Mesenchymal stem cell (in vitro differentiated cells and primary cell): ENCODE results near the gene MYOD1.

Source experiments
- DNase-seq: peaks from one replicate; pipeline ENCODE4 v3.0.0-alpha.2; 2013
- H2AFZ ChIP-seq: one replicate; pipeline ENCODE4 v1.6.1; 2013; ENCODE audit warnings: low read depth, mild to moderate bottlenecking, control low read depth, inconsistent platforms, low read length, moderate library complexity
- H2AK5ac ChIP-seq: 2 replicates; pipeline ENCODE4 v1.6.1; 2013; ENCODE audit warnings: low read length, moderate library complexity, mild to moderate bottlenecking, inconsistent platforms; ENCODE audit not compliant: severe bottlenecking
- H2BK120ac ChIP-seq: one replicate; pipeline ENCODE4 v1.6.1; 2013; ENCODE audit warnings: low read depth, mild to moderate bottlenecking, inconsistent platforms, low read length, moderate library complexity
- H2BK12ac ChIP-seq, 2 experiments: one replicate each; pipeline ENCODE4 v1.6.1; 2013; ENCODE audit warnings: inconsistent platforms in 2 of 2, low read length in 2 of 2, mild to moderate bottlenecking in 2 of 2, moderate library complexity in 2 of 2, control low read depth in 1 of 2
- H2BK15ac ChIP-seq: one replicate; pipeline ENCODE4 v1.6.1; 2013; ENCODE audit warnings: mild to moderate bottlenecking, low read depth, inconsistent platforms; ENCODE audit not compliant: poor library complexity, severe bottlenecking
- H2BK5ac ChIP-seq: 2 replicates; pipeline ENCODE4 v1.6.1; 2013; ENCODE audit warnings: low read depth, mild to moderate bottlenecking, low read length, control low read depth, inconsistent platforms; ENCODE audit not compliant: poor library complexity, severe bottlenecking
- H3K14ac ChIP-seq, 2 experiments: one replicate each; pipeline ENCODE4 v1.6.1; 2013; ENCODE audit warnings: inconsistent platforms in 2 of 2, low read length in 2 of 2, control low read depth in 1 of 2, mild to moderate bottlenecking in 1 of 2, moderate library complexity in 1 of 2
- H3K18ac ChIP-seq, 2 experiments: one replicate each; pipeline ENCODE4 v1.6.1; 2013; ENCODE audit warnings: inconsistent platforms in 2 of 2, low read length in 2 of 2, control low read depth in 1 of 2, low read depth in 1 of 2, mild to moderate bottlenecking in 1 of 2
- H3K23ac ChIP-seq, 2 experiments: one replicate each; pipeline ENCODE4 v1.6.1; 2013; ENCODE audit warnings: inconsistent platforms in 2 of 2, low read length in 2 of 2, mild to moderate bottlenecking in 2 of 2, moderate library complexity in 2 of 2, control low read depth in 1 of 2
- H3K27ac ChIP-seq: 2 replicates; pipeline ENCODE4 v1.5.1; 2013; ENCODE audit warnings: mild to moderate bottlenecking, moderate library complexity, low read length, control low read depth, inconsistent platforms; ENCODE audit not compliant: poor library complexity, severe bottlenecking
- H3K27me3 ChIP-seq, 2 experiments: 2 replicates each; pipeline versions ENCODE4 v1.6.1 to v1.7.0; 2013; ENCODE audit warnings: low read length in 2 of 2, mild to moderate bottlenecking in 2 of 2, moderate library complexity in 2 of 2, control low read depth in 1 of 2, inconsistent platforms in 1 of 2; ENCODE audit not compliant: control insufficient read depth in 1 of 2, insufficient read depth in 1 of 2
- H3K36me3 ChIP-seq, 2 experiments: 2 replicates each; pipeline versions ENCODE4 v1.6.1 to v1.7.0; 2013; ENCODE audit warnings: low read length in 2 of 2, control low read depth in 1 of 2, inconsistent platforms in 1 of 2, low read depth in 1 of 2, mild to moderate bottlenecking in 1 of 2; ENCODE audit not compliant: insufficient read depth in 2 of 2, control insufficient read depth in 1 of 2
- H3K4ac ChIP-seq, 2 experiments: one replicate each; pipeline ENCODE4 v1.6.1; 2013; ENCODE audit warnings: inconsistent platforms in 2 of 2, low read length in 2 of 2, mild to moderate bottlenecking in 2 of 2, moderate library complexity in 2 of 2, control low read depth in 1 of 2, low read depth in 1 of 2
- H3K4me1 ChIP-seq: 2 replicates; pipeline ENCODE4 v1.6.1; 2013; ENCODE audit warnings: low read depth, low read length, control low read depth; ENCODE audit not compliant: control insufficient read depth, insufficient read depth
- H3K4me2 ChIP-seq: 2 replicates; pipeline ENCODE4 v1.6.1; 2013; ENCODE audit warnings: low read length, mild to moderate bottlenecking, inconsistent platforms; ENCODE audit not compliant: poor library complexity, severe bottlenecking
- H3K4me3 ChIP-seq, 2 experiments: 2 replicates each; pipeline versions ENCODE4 v1.5.1 to v1.7.0; 2013; ENCODE audit warnings: low read length in 2 of 2, mild to moderate bottlenecking in 2 of 2, control low read depth in 1 of 2, low read depth in 1 of 2; ENCODE audit not compliant: insufficient read depth in 1 of 2
- H3K79me1 ChIP-seq: replicated peaks from 2 replicates; pipeline ENCODE4 v1.6.1; 2013; ENCODE audit warnings: mild to moderate bottlenecking, control low read depth, low read length, inconsistent platforms; ENCODE audit not compliant: poor library complexity, severe bottlenecking
- H3K9ac ChIP-seq: 2 replicates; pipeline ENCODE4 v1.7.0; 2013; ENCODE audit warnings: mild to moderate bottlenecking, low read length, moderate library complexity
- H3K9me3 ChIP-seq: 2 replicates; pipeline ENCODE4 v1.7.0; 2013; ENCODE audit warnings: mild to moderate bottlenecking, low read length; ENCODE audit not compliant: control insufficient read depth
- H4K8ac ChIP-seq: one replicate; pipeline ENCODE4 v1.6.1; 2013; ENCODE audit warnings: inconsistent platforms, mild to moderate bottlenecking, low read length, moderate library complexity
- H4K91ac ChIP-seq: one replicate; pipeline ENCODE4 v1.6.1; 2013; ENCODE audit warnings: mild to moderate bottlenecking, low read length, inconsistent platforms
- WGBS: methylation state at CpG from one replicate; pipeline ENCODE4 v1.1.7; 2013; ENCODE audit warnings: mixed read lengths; 5-methylcytosine and 5-hydroxymethylcytosine counted together

Gene MYOD1

DNA sequence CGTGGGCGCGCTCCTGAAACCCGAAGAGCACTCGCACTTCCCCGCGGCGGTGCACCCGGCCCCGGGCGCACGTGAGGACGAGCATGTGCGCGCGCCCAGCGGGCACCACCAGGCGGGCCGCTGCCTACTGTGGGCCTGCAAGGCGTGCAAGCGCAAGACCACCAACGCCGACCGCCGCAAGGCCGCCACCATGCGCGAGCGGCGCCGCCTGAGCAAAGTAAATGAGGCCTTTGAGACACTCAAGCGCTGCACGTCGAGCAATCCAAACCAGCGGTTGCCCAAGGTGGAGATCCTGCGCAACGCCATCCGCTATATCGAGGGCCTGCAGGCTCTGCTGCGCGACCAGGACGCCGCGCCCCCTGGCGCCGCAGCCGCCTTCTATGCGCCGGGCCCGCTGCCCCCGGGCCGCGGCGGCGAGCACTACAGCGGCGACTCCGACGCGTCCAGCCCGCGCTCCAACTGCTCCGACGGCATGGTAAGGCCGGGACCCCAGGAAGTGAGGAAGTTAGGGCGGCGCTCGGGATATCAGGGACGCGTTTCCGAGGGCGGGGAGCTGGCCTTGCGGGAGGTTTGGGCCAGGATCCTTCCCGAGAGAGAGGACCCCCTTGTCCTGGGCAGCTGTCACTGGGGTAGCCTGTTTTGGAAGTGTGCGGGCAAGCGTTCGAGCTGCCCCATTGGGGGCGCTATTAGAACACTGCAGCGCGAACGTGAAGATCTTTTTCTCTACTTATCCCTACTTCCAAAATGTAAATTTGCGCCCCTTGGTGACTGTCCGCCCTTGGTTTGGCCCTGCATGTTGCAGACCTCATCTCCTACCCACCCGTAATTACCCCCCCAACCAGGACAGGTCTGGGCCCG lies 796 bp downstream of the MYOD1 start:
- H3K27ac ChIP-seq, result no peak overlapping the region
- H3K9me3 ChIP-seq, result no peaks in the 10 kb centered on the region
- no peak overlapping the region for H3K23ac ChIP-seq
- no peak overlapping the region for H4K91ac ChIP-seq
- no peaks in the 10 kb centered on the region for H3K79me1 ChIP-seq
- no peak overlapping the region for H3K18ac ChIP-seq
- H3K14ac ChIP-seq, result no peak overlapping the region
- no peaks in the 10 kb centered on the region for H3K36me3 ChIP-seq
- WGBS, result 8% methylated on average over 83 of the region's 85 CpGs
- no peak overlapping the region for H3K4ac ChIP-seq
- H3K27me3 ChIP-seq, result peaks cover 94 to 97% of the 10 kb centered on the region in 2 experiments
- no peak overlapping the region for H2AK5ac ChIP-seq
- H2AFZ ChIP-seq, result no peak overlapping the region
- H3K4me3 ChIP-seq, result no peak overlapping the region
- H3K9ac ChIP-seq, result peak overlapping the region; percentile 99
- H2BK120ac ChIP-seq, result no peak overlapping the region
- no peak overlapping the region for H4K8ac ChIP-seq
- no peak for DNase-seq
- no peak overlapping the region for H2BK15ac ChIP-seq
- H3K4me1 ChIP-seq, result peaks cover 15% of the 10 kb centered on the region
- no peak overlapping the region for H2BK5ac ChIP-seq
- H2BK12ac ChIP-seq, result no peak overlapping the region
- no peak overlapping the region for H3K4me2 ChIP-seq

DNA sequence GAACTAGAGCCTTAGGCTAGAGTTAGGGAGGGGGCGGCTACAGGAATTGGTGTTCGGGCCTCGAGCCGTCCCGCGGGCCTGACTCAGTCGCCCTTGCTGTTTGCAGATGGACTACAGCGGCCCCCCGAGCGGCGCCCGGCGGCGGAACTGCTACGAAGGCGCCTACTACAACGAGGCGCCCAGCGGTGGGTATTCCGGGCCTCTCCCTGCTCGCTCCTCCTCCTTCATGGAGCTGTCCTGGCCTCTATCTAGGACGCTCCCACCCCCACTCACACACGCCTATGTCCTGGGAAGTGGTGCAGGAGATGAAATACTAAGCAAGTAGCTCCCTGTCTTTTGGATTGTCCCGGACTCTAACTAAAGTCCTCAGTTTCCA lies 1.4 kb downstream of the MYOD1 start:
- Histone ChIP-seq H2BK5ac (no peak overlapping the region), H4K8ac (no peak overlapping the region), H3K4me2 (no peak overlapping the region), H3K79me1 (no peaks in the 10 kb centered on the region), H3K18ac (no peak overlapping the region), H2BK12ac (no peak overlapping the region), H3K36me3 (no peaks in the 10 kb centered on the region), H2AK5ac (no peak overlapping the region), H4K91ac (no peak overlapping the region), H3K27me3 (peaks cover 94 to 98% of the 10 kb centered on the region in 2 experiments), H2BK15ac (no peak overlapping the region), H2BK120ac (no peak overlapping the region), H3K4me3 (no peak overlapping the region), H2AFZ (no peak overlapping the region), H3K23ac (no peak overlapping the region), H3K14ac (no peak overlapping the region), H3K9ac (peak overlapping the region; percentile 97), H3K4ac (no peak overlapping the region), H3K9me3 (no peaks in the 10 kb centered on the region), H3K27ac (no peak overlapping the region), H3K4me1 (peaks cover 15% of the 10 kb centered on the region)
- DNase-seq, result no peak
- 16% methylated on average over 16 of the region's 24 CpGs for WGBS

DNA sequence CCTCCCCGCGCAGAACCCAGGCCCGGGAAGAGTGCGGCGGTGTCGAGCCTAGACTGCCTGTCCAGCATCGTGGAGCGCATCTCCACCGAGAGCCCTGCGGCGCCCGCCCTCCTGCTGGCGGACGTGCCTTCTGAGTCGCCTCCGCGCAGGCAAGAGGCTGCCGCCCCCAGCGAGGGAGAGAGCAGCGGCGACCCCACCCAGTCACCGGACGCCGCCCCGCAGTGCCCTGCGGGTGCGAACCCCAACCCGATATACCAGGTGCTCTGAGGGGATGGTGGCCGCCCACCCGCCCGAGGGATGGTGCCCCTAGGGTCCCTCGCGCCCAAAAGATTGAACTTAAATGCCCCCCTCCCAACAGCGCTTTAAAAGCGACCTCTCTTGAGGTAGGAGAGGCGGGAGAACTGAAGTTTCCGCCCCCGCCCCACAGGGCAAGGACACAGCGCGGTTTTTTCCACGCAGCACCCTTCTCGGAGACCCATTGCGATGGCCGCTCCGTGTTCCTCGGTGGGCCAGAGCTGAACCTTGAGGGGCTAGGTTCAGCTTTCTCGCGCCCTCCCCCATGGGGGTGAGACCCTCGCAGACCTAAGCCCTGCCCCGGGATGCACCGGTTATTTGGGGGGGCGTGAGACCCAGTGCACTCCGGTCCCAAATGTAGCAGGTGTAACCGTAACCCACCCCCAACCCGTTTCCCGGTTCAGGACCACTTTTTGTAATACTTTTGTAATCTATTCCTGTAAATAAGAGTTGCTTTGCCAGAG lies 2.0 kb downstream of the MYOD1 start:
- Histone ChIP-seq H3K4me1 (peaks cover 15% of the 10 kb centered on the region), H3K14ac (no peak overlapping the region), H3K79me1 (no peaks in the 10 kb centered on the region), H3K9ac (peak overlapping the region; percentile 97), H4K8ac (no peak overlapping the region), H2AFZ (no peak overlapping the region), H3K4ac (no peak overlapping the region), H2AK5ac (no peak overlapping the region), H3K9me3 (no peaks in the 10 kb centered on the region), H3K27ac (no peak overlapping the region), H2BK120ac (no peak overlapping the region), H2BK15ac (no peak overlapping the region), H3K18ac (no peak overlapping the region), H3K23ac (no peak overlapping the region), H2BK12ac (no peak overlapping the region), H4K91ac (no peak overlapping the region), H3K36me3 (no peaks in the 10 kb centered on the region), H3K4me3 (peak overlapping the region in 1 of 2 experiments; percentile 14), H3K4me2 (no peak overlapping the region), H2BK5ac (no peak overlapping the region), H3K27me3 (peaks cover 92 to 94% of the 10 kb centered on the region in 2 experiments)
- DNase-seq, result no peak
- 23% methylated on average over 51 of the region's 56 CpGs for WGBS

DNA sequence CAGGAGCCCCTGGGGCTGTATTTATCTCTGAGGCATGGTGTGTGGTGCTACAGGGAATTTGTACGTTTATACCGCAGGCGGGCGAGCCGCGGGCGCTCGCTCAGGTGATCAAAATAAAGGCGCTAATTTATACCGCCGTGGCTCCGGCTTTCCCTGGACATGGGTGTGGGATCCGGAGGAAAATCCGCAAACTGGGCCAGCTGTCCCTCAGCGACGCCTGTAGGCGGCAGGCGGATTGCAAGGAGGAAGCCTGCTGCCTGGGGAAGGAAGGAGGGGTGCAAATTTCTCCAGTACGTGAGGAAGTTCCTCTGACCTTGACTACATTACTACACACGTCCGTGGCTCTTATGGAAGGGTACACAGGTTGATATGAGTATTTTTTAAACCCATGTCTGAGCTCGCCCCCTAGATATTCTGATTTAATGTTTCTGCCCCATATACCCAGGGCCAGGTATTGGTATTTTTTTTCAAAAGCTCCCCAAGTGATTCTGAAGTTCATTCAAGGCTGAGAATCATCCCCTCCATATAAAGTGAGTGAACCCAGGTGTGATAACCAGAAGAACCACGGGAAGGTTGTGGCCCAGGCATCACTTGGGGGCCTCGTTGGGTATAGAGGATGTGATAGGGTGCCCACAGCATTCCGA lies 2.8 kb downstream of the MYOD1 start:
- peaks cover 15% of the 10 kb centered on the region for H3K4me1 ChIP-seq
- no peak overlapping the region for H2BK15ac ChIP-seq
- H3K18ac ChIP-seq, result no peak overlapping the region
- no peak overlapping the region for H2BK12ac ChIP-seq
- peak overlapping the region; percentile 48 for H3K4me2 ChIP-seq
- no peak overlapping the region for H3K4me3 ChIP-seq
- no peak overlapping the region for H3K4ac ChIP-seq
- no peak overlapping the region for H3K27ac ChIP-seq
- no peaks in the 10 kb centered on the region for H3K9me3 ChIP-seq
- no peak overlapping the region for H4K91ac ChIP-seq
- no peaks in the 10 kb centered on the region for H3K36me3 ChIP-seq
- H2BK5ac ChIP-seq, result no peak overlapping the region
- H3K14ac ChIP-seq, result no peak overlapping the region
- H2BK120ac ChIP-seq, result no peak overlapping the region
- peaks cover 88 to 94% of the 10 kb centered on the region in 2 experiments for H3K27me3 ChIP-seq
- no peak overlapping the region for H3K23ac ChIP-seq
- DNase-seq, result no peak
- WGBS, result 20% methylated on average over 23 of the region's 25 CpGs
- no peak overlapping the region for H3K9ac ChIP-seq
- no peaks in the 10 kb centered on the region for H3K79me1 ChIP-seq
- H2AFZ ChIP-seq, result no peak overlapping the region
- H4K8ac ChIP-seq, result no peak overlapping the region
- no peak overlapping the region for H2AK5ac ChIP-seq
